GM12874 (cell line): Measurements from ENCODE around the gene XPO6.

Source experiments
- TF ChIP-seq, protein P1 (sequence below): IDR thresholded peaks from 2 replicates; pipeline ENCODE4 v1.5.1; 2011; ENCODE audit warnings: low read depth, mild to moderate bottlenecking, control low read depth, low read length, moderate library complexity; ENCODE audit not compliant: insufficient read depth

Gene XPO6

DNA sequence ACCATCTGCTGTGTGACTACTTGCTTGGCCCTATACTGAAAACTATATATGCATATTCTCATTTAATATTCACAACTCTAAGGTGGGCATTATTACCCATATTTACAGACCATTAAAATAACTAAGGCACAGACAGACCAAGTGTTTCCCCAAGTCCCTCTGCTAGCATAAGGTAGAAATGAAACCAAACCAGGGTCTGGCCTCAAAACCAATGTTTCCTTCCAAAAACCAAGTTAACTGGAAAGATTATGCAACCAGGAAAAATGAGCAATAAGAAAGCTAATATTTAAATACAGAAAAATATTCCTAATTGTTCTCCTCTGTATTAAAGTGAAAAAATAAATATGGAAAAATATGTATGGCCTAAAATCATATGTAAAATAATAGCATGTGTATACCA, 50.1 kb downstream of the XPO6 start:
- TF ChIP-seq, protein P1, sequence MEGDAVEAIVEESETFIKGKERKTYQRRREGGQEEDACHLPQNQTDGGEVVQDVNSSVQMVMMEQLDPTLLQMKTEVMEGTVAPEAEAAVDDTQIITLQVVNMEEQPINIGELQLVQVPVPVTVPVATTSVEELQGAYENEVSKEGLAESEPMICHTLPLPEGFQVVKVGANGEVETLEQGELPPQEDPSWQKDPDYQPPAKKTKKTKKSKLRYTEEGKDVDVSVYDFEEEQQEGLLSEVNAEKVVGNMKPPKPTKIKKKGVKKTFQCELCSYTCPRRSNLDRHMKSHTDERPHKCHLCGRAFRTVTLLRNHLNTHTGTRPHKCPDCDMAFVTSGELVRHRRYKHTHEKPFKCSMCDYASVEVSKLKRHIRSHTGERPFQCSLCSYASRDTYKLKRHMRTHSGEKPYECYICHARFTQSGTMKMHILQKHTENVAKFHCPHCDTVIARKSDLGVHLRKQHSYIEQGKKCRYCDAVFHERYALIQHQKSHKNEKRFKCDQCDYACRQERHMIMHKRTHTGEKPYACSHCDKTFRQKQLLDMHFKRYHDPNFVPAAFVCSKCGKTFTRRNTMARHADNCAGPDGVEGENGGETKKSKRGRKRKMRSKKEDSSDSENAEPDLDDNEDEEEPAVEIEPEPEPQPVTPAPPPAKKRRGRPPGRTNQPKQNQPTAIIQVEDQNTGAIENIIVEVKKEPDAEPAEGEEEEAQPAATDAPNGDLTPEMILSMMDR, result no peak

DNA sequence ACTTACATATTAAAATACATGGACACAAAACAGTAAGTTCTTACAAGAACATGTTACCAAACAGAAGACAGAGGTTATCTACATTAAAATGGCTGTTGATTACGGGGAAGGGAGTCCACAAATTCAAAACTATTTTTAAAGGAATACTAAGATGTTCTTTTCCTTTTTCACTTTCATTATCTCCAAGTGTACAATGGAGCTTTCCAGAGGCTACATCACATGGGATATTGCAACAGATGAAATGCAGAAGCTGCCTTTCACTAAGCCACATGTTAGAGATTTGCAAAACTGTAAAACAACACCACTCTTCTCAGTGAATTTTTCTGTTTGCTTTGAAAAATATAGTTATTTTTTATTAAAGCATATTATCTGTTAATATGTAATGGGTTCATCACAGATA, 53.6 kb downstream of the XPO6 start:
- TF ChIP-seq, protein P1, result no peak

DNA sequence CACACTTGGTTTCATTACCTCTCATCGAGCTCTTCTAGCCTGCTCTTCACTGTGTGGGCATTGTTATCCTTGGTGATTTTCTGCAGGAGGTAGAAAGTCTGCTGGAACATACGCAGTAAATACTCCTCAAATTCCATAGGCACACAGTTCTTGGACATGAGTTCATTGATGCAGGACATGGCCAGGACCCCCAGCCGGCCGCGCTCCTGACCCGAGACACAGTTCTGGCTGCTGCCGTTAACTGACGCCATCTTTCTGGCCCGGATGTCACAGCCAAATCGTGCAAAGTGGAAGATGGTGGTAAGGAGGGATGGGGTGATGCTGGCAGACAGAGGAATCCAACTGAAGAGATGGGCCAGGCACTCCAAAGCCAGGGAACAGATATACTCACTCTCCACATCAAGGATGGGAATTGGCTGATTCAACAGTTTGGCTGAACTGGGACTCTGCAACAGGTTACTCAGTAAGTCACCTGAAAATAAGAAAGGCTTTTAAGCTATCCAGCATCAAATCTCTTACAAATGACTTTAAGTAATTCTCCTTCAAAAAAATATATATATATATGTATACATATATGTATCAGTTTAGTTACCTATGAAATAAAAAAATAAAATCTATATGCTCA, 55.6 kb downstream of the XPO6 start:
- TF ChIP-seq, protein P1, result no peak

DNA sequence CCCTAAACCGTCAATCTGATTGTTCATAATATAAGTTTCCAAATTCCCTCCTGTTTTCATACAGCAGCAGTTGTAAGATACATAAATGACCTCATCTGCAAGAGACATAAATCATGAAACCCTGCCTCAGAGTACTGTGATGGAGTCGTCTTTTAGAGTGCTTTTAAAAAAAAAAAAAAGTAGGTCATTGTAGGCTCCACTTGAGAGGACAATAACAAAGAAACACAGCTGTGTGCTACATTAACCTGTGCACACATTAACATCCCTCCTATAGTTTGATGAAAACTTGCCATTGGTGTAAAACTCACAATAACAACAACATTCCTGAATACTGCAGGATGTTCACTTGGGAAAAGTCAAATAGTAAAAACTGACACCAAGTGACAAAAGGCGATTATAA, 56.5 kb downstream of the XPO6 start:
- TF ChIP-seq, protein P1, result no peak

DNA sequence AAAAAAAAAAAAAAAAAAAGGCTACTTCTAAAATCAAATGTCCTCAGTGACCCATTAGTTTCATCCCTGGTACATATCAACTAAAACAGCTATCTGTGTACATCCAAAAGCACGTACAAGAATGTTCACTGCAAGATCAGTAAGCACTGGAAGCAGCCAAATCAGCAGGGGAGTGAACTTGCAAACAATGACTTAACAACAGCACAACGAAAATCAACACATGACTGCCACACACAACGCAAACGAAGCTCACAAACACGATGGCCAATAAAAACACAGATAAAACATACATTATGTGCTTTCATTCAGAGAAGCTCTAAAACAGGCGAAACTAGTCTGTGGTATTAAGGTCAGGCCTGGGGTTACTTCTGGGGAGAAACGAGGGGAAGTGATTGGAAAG, 60.6 kb downstream of the XPO6 start:
- TF ChIP-seq, protein P1, result no peak

DNA sequence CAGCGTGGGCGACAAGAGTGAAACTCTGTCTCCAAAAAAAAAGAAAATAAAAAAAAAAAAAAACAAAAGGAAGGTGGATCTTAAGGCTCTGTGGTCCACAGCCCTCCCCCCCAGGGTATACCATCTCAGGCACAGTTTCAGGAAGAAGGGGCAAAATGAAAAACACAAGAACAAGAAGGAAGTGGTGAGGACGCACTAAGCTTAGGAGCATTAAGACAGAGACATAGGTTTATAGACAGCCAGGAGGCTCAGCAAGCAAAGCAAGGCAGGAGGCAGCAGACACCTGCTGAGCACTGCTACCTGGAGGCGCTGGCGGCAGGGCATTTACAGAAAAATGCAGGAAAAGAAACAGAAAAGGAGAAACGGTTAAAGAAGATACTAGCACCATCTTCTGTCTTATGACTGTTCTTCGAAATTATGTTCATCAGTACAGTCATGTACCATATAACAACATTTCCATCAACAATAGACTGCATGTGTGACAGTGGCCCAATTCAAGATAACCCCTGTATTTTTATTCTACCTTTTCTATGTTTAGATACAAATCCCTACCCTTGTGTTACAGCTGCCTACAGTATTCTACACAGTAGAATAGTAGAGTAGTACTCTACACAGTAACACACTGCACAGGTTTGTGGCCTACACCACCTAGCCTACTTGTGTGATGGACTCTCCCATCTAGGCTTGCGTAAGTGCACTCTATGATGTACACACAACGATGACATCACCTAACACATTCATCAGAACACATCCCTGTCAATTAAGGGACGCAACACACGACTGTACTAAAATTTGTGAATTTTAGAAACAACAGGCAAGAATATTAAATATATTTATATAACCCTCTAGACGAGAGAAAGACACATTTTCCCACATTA, 62.5 kb downstream of the XPO6 start:
- TF ChIP-seq, protein P1, result no peak

DNA sequence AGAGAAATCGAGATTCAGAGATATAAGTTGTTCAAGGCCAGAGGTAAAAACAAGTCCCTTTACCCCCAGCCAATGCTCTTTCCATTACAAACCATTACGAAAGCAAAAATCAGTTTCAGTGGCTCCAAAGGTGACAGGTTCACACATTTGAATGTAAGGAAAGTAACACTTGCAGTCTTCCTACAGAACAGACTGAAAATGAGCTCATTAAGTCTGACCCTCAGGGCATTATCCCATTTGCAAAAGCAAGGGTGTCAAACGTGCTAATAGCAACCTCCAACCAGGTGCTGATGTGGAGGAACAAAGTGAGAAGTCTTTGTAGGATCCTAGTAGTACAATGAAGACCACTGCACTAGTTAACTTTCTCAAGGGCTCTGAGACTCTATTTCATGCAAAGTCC, 65.2 kb downstream of the XPO6 start:
- TF ChIP-seq, protein P1, result no peak
